ENCODE measurements around the gene COX6A1.

Gene COX6A1

DNA sequence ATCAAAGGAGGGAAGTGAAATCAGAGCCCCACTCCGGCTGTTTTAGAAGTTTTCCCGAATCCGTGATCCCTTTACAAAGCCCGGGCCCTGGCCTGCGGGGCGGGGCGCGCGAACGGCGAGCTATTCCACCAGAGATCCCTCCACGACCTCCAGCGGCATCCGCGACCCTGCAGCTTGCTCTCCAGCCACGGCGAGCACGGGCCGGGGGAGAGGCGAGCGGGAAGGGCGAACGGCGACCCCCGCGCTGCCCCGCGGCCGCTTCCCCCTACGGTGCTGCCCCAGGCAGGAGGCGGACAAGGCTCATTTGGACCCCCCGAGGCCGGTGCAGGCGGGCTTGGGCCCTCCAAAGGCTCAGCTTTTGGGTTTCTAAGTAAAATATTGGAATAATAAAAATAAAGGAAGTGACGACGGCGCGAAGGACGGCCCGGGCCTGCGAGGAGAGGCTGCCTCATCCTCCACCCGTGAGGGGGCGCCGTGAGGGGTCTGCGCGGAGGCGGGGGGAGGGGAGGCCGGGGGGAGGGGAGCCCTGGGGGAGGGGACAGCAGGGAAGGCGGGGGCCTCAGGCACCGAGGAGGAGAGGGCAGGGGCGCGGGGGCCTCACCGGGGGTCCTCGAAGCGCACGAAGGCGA is 31.0 kb downstream of the COX6A1 start:
- no peak for DNase-seq (ENCODE audit: low read depth, low spot score)
- POLR2A ChIA-PET = interaction anchor here (0.7 to 1.3 kb wide), 2 partner anchors 25 to 27 kb away, joined by 3 to 4 read pairs; partner anchors contain the start of gene DYNLL1
- CTCF ChIA-PET = interaction anchor here (0.7 to 13.2 kb wide), 16 partner anchors 9 to 241 kb away, joined by 3 to 242 read pairs (median 6); partner anchors contain the start of genes DYNLL1, GATC, SIRT4 and TRIAP1
- TF ChIP-seq, protein P1, sequence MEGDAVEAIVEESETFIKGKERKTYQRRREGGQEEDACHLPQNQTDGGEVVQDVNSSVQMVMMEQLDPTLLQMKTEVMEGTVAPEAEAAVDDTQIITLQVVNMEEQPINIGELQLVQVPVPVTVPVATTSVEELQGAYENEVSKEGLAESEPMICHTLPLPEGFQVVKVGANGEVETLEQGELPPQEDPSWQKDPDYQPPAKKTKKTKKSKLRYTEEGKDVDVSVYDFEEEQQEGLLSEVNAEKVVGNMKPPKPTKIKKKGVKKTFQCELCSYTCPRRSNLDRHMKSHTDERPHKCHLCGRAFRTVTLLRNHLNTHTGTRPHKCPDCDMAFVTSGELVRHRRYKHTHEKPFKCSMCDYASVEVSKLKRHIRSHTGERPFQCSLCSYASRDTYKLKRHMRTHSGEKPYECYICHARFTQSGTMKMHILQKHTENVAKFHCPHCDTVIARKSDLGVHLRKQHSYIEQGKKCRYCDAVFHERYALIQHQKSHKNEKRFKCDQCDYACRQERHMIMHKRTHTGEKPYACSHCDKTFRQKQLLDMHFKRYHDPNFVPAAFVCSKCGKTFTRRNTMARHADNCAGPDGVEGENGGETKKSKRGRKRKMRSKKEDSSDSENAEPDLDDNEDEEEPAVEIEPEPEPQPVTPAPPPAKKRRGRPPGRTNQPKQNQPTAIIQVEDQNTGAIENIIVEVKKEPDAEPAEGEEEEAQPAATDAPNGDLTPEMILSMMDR (IDR thresholded peaks at IDR 0.05; ENCODE audit: insufficient read depth, low read length, missing control alignments) = peak; percentile 14
- peak overlapping the region; percentile 96 for H3K4me3 ChIP-seq (ENCODE audit: low read depth, low read length)

DNA sequence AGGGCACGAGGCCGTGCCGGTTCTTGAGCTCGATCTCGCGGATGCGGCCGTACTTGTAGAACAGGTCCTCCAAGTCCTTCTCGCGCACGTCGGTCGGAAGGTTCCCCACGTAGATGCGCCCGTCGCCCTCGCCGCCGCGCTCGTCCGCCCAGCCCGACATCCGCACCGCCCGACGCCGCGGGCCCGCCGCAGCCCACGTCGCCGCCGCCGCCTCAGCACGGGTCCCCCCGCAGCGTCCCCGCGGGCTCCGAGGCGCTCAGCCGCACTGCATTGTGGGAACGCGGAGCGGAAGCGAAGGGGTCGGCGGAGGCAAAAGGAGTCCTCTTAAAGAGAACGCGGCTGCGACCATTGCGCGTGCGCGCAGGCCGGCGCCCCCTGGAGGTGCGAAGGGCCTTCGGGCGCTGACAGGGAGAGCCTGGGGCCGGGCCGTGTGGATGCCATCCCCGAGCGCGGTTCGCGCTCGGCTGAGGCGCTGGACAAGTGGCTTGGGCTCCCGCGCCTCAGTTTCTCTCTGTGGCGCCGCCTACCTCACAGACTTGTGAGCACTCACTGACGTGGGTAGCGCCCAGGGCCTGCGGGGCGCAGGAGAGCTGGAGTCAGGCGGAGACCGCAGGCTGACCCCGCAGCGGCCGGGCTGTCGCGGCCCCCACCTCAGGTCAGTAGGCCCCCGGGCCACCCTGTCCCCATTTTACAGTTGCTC is 31.7 kb downstream of the COX6A1 start, which contains the start of gene SRSF9:
Gene SRSF9, minus strand, starts transcription at position 299 of the 700 bp plus-strand sequence. Its CDS starts 139 bp downstream, at position 160.
- ChIA-PET CTCF (interaction anchor here (0.7 to 13.2 kb wide), 26 partner anchors 9 to 242 kb away, joined by 3 to 242 read pairs (median 5); partner anchors contain the start of genes COX6A1, DYNLL1, GATC and SIRT4), POLR2A (interaction anchor here (0.5 kb wide), 1 partner anchor 27 kb away, joined by 3 read pairs; no protein-coding TSS in a partner anchor)
- peak; percentile 75 for DNase-seq (ENCODE audit: low read depth, low spot score)
- H3K4me3 ChIP-seq (ENCODE audit: low read depth, low read length) = peak within 1 kb of the TSS; percentile 96
- TF ChIP-seq, protein P1 (IDR thresholded peaks at IDR 0.05; ENCODE audit: insufficient read depth, low read length, missing control alignments) = peak; percentile 96

DNA sequence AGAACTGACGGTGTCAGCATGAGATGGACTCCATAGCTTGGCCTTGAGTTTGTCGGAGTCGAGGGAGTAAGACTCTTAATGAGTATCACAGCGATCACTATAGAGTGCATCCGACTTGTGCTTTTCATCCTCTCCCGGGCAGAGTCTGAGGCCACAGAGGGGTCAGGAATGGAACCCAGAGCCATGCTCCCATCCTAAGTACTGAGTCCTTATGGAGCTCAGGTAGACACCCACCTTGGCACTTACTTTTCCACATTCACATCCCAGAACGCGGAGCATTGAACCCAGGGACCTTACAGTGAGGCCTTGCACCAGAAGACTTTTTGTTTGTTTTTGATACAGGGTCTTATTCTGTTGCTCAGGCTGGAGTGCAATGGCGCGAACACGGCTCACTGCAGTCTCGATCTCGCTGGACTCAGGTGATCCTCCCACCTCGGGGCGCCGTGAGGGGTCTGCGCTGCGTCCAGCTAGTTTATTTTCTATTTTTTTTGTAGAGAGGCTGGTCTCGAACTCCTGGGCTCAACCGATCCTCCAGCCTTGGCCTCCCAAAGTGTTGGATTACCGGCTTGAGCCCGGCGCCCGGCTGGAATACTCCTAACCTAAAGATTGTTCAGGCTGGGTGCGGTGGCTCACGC is 32.4 kb downstream of the COX6A1 start:
- POLR2A ChIA-PET = no interaction called here
- DNase-seq (ENCODE audit: low read depth, low spot score) = no peak
- CTCF ChIA-PET = interaction anchor here (0.7 to 13.2 kb wide), 20 partner anchors 9 to 168 kb away, joined by 3 to 242 read pairs (median 5); partner anchors contain the start of genes COX6A1, DYNLL1, GATC and SIRT4

DNA sequence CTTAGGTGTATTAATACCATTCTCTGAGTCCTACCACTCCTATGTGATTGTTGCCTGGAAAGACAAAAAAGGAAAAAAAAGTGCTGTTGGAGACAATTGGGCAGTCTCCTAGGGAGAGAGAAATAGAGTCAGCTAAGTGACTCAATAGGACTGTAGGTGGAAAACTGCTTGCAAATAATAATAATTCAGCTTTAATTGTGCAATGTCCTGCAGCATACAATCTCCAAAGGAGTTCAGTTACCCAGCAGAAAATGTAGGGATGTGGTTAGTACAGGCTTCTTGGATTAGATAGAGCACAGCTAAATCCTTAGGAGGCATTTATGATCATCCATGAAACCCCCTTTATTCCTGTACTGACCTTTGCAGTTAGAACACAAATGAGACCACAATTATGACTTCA is 34.6 kb downstream of the COX6A1 start:
- TF ChIP-seq, protein P1 (IDR thresholded peaks at IDR 0.05; ENCODE audit: insufficient read depth, low read length, missing control alignments) = no peak
- no peak overlapping the region for H3K4me3 ChIP-seq (ENCODE audit: low read depth, low read length)
- CTCF ChIA-PET = interaction anchor here (1.3 to 13.2 kb wide), 2 partner anchors 9 to 19 kb away, joined by 3 to 152 read pairs; partner anchors contain the start of gene DYNLL1
- POLR2A ChIA-PET = no interaction called here
- DNase-seq (ENCODE audit: low read depth, low spot score) = no peak

More for the DNA sequence above, 32.4 kb downstream of the COX6A1 start:
- TF ChIP-seq, protein P1 (IDR thresholded peaks at IDR 0.05; ENCODE audit: insufficient read depth, low read length, missing control alignments) = no peak
- peak overlapping the region; percentile 96 for H3K4me3 ChIP-seq (ENCODE audit: low read depth, low read length)

DNA sequence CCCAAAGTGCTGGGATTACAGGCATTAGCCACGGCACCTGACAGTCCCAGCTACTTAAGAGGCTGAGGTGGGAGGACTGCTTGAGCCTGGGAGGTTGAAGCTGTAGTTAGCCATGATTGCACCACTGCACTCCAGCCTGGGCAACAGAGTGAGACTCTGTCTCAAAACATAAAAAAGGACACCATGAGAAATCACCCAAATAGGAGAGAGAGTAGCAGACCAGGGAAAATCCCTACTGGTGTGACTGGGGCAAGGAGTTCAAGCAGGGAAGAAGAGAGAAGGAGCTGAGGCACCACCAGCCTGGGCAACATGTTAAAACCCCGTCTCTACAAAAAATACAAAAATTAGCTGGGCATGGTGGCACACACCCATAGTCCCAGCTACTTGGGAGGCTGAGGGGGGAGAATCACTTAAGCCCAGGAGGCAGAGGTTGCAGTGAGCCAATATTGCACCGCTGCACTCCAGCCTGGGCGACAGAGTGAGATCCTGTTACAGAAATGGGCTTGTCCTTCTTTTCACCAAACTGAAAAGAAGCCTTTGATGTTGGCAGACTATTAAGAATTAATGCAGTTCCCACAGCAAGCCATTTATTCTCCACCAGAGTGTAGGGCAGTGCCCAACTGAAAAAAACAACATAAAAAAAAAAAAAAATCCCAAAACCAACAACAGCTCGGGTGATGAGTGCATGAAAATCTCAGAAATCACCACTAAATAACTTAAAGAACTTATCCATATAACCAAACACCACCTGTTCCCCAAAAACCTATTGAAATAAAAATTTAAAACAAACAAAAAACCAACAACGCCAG is 36.1 kb downstream of the COX6A1 start:
- DNase-seq (ENCODE audit: low read depth, low spot score) = no peak
- TF ChIP-seq, protein P1 (IDR thresholded peaks at IDR 0.05; ENCODE audit: insufficient read depth, low read length, missing control alignments) = no peak
- ChIA-PET POLR2A (interaction anchor here (1.2 to 1.8 kb wide), 2 partner anchors 22 to 23 kb away, joined by 4 to 5 read pairs; partner anchors contain the start of gene DYNLL1), CTCF (interaction anchor here (1.0 to 13.2 kb wide), 11 partner anchors 8 to 176 kb away, joined by 3 to 152 read pairs (median 4); partner anchors contain the start of gene DYNLL1)
- H3K4me3 ChIP-seq (ENCODE audit: low read depth, low read length) = no peak overlapping the region

Measured in AG04449 (cell line).